HCT116 (cell line): ENCODE measurements around the gene ACTRT2. TPM values are rescaled to one million over a fixed set of nuclear protein-coding genes. Genes with fewer than 3 reads are reported as not detected.

Source experiments
- ATAC-seq: fragments of 200-7000 bp; cut with Tn5 transposase; 2 replicates; pipeline ENCODE4 v1.9.1; 2020; ENCODE audit warnings: mild to moderate bottlenecking, moderate library complexity
- BruUV-seq: library from RNA; stranded (reverse); fragments of 400-500 nt; replicated peaks from 2 replicates; lab custom pipeline; 2021; lab: Mats Ljungman, UMichigan
- CTCF ChIA-PET: fragments of 300-600 bp; sonication (Branson Sonifier 250); formaldehyde crosslinking; loops from one replicate; lab custom pipeline; 2021; ENCODE audit warnings: antibody characterized with exemption; lab: Charles Lee
- POLR2A ChIA-PET: fragments of 300-600, 350-600 bp; sonication (Branson Sonifier 250); formaldehyde crosslinking; loops from one replicate; lab custom pipeline; 2021; ENCODE audit warnings: antibody characterized with exemption; lab: Charles Lee
- RAD21 ChIA-PET, 2 experiments: fragments of 300-600 bp; sonication (Branson Sonifier 250); formaldehyde crosslinking; loops; one replicate each; lab custom pipeline; 2023; ENCODE audit warnings: low total read pairs in 2 of 2; ENCODE audit not compliant: uncharacterized antibody in 2 of 2, unreplicated experiment in 2 of 2, low non-redundant PET in 1 of 2; lab: Charles Lee
- DNase-seq: peaks from one replicate; pipeline ENCODE4 v3.0.0-alpha.2; 2010; ENCODE audit warnings: low read depth, low spot score
- H2AFZ ChIP-seq: fragments of 200-600 bp; shearing (Covaris generic), sonication (generic); 2 replicates; pipeline ENCODE4 v1.6.1; 2017; ENCODE audit warnings: low read depth, mixed run types, mixed read lengths, antibody characterized with exemption, low read length; ENCODE audit not compliant: poor library complexity, severe bottlenecking
- H3K27ac ChIP-seq: 2 replicates; pipeline ENCODE4 v1.5.1; 2012; ENCODE audit warnings: low read depth, low read length
- H3K27me3 ChIP-seq: fragments of 200-600 bp; sonication (generic); 2 replicates; pipeline ENCODE4 v1.6.1; 2016; ENCODE audit warnings: mixed run types, low read length, mixed read lengths; ENCODE audit not compliant: insufficient read depth
- H3K36me3 ChIP-seq, 2 experiments: fragments of 200-500 bp in 1 of 2; fragments of 200-600 bp in 1 of 2; sonication (Bioruptor generic) in 1 of 2; sonication (generic) in 1 of 2; 2 replicates each; pipeline versions ENCODE4 v1.5.1 to v1.6.1; 2014 to 2016; ENCODE audit warnings: low read length in 2 of 2, inconsistent platforms in 1 of 2, mixed read lengths in 1 of 2, mixed run types in 1 of 2; ENCODE audit not compliant: insufficient read depth in 2 of 2, control insufficient read depth in 1 of 2
- H3K4me1 ChIP-seq, 2 experiments: fragments of 200-600 bp in 1 of 2; sonication (generic) in 1 of 2; 2 replicates each; pipeline versions ENCODE4 v1.5.1 to v1.6.1; 2012 to 2017; ENCODE audit warnings: low read length in 2 of 2, inconsistent platforms in 1 of 2, mild to moderate bottlenecking in 1 of 2, mixed read lengths in 1 of 2, mixed run types in 1 of 2, moderate library complexity in 1 of 2; ENCODE audit not compliant: insufficient read depth in 2 of 2, control insufficient read depth in 1 of 2
- H3K4me2 ChIP-seq: fragments of 200-600 bp; sonication (generic); 2 replicates; pipeline ENCODE4 v1.6.1; 2017; ENCODE audit warnings: mixed run types, low read length, mixed read lengths
- H3K4me3 ChIP-seq, 2 experiments: fragments of 200-600 bp in 1 of 2; sonication (generic) in 1 of 2; replicated peaks in 1 of 2; 2 replicates each; pipeline ENCODE4 v1.5.1; 2011 to 2016; ENCODE audit warnings: low read length in 2 of 2, control low read depth in 1 of 2, low read depth in 1 of 2, mild to moderate bottlenecking in 1 of 2, mixed read lengths in 1 of 2, mixed run types in 1 of 2
- H3K79me2 ChIP-seq: fragments of 200-600 bp; sonication (generic); 2 replicates; pipeline ENCODE4 v1.6.1; 2017; ENCODE audit warnings: mild to moderate bottlenecking, mixed run types, low read length, moderate library complexity, mixed read lengths; ENCODE audit not compliant: insufficient read depth
- H3K9ac ChIP-seq: fragments of 200-600 bp; sonication (generic); 2 replicates; pipeline ENCODE4 v1.6.1; 2016; ENCODE audit warnings: low read length, mixed read lengths
- H3K9me2 ChIP-seq: fragments of 200-600 bp; sonication (generic), shearing (Covaris generic); 2 replicates; pipeline ENCODE4 v1.6.1; 2017; ENCODE audit warnings: mixed run types, mild to moderate bottlenecking, moderate library complexity; ENCODE audit not compliant: insufficient read depth
- H3K9me3 ChIP-seq, 2 experiments: fragments of 200-500 bp in 1 of 2; fragments of 200-600 bp in 1 of 2; sonication (Bioruptor generic) in 1 of 2; sonication (generic) in 1 of 2; 2 replicates each; pipeline ENCODE4 v1.6.1; 2014 to 2017; ENCODE audit warnings: low read length in 2 of 2, mixed read lengths in 2 of 2, inconsistent platforms in 1 of 2, low read depth in 1 of 2, mild to moderate bottlenecking in 1 of 2, mixed run types in 1 of 2, moderate library complexity in 1 of 2; ENCODE audit not compliant: control insufficient read depth in 1 of 2, insufficient read depth in 1 of 2
- H4K20me1 ChIP-seq: fragments of 200-600 bp; sonication (generic), shearing (Covaris generic); 2 replicates; pipeline ENCODE4 v1.6.1; 2017; ENCODE audit warnings: mixed run types, mild to moderate bottlenecking, moderate library complexity; ENCODE audit not compliant: insufficient read depth
- CBX3 ChIP-seq: IDR thresholded peaks from 2 replicates; pipeline ENCODE4 v1.6.1; 2012; ENCODE audit warnings: low read depth
- YY1 ChIP-seq: IDR thresholded peaks from 2 replicates; pipeline ENCODE4 v1.6.1; 2011; ENCODE audit warnings: low read length, low read depth, moderate library complexity, mild to moderate bottlenecking; ENCODE audit not compliant: insufficient replicate concordance; ENCODE audit errors: extremely low read depth
- ZNF274 ChIP-seq: fragments of 200-500 bp; sonication (Bioruptor generic); IDR thresholded peaks from 2 replicates; pipeline ENCODE4 v1.6.1; 2014; ENCODE audit warnings: mild to moderate bottlenecking, low read depth, low read length, inconsistent platforms
- intact Hi-C: fragments of 100-400 bp; cut with micrococcal nuclease; formaldehyde crosslinking; loops from 2 replicates; pipeline ENCODE4 v1.10.0; 2022
- total RNA-seq: library from RNA; stranded (reverse); gene quantifications from one replicate; pipeline ENCODE4 v1.2.1, GENCODE V29; 2021; ENCODE audit not compliant: unreplicated experiment
- TF ChIP-seq, protein P1 (sequence below): IDR thresholded peaks from 2 replicates; pipeline ENCODE4 v1.6.1; 2012
- TF ChIP-seq, protein P2 (sequence below): IDR thresholded peaks from 2 replicates; pipeline ENCODE4 v1.6.1; 2011; ENCODE audit warnings: mild to moderate bottlenecking, low read length, moderate library complexity; ENCODE audit not compliant: insufficient replicate concordance; ENCODE audit errors: extremely low read depth
- TF ChIP-seq, protein P3 (sequence below): IDR thresholded peaks from 2 replicates; pipeline ENCODE4 v1.6.1; 2012; ENCODE audit warnings: low read depth

Gene ACTRT2
- total RNA-seq, 1 experiment from 2014 or later: not detected

DNA sequence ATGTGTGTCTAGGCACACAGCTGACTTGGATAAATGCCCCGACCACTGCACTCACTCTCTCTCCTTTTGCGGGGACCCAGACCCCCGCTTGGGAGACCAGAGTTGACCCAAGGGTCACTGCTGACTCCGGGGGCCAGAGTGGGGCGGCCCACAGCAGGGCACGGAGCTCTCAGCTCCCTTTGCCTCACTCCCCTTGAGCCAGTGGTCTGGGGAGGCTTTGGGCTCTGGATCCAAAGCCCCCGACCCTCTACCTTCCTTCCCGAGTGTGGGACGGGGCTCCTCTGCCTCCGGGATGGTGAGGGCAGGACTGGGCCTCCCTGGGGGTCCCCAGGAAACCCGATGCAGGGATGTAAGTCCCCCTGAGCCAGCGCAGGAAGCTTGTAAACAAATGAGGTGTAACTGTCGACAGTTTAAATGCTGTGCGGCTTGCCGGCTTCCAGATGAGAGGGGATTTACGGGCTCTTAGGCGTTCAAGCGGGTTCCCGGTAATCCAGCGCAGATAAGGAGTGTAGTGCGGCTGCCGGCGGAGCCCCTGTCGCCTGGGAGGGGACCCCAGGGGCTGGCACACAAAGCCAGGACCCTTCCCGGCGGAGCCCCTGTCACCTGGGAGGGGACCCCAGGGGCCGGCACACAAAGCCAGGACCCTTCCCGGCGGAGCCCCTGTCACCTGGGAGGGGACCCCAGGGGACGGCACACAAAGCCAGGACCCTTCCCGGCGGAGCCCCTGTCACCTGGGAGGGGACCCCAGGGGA lies 7.4 kb downstream of the ACTRT2 start:
- Histone ChIP-seq H3K27ac (no peak overlapping the region), H3K4me3 (no peak overlapping the region), H3K27me3 (peaks cover 10% of the 10 kb centered on the region; the same call in 1 of the 2 replicates), H3K79me2 (no peaks in the 10 kb centered on the region), H3K4me2 (no peak overlapping the region), H2AFZ (no peak overlapping the region), H3K4me1 (no peaks in the 10 kb centered on the region), H3K9me2 (no peaks in the 10 kb centered on the region), H4K20me1 (no peaks in the 10 kb centered on the region), H3K9me3 (no peaks in the 10 kb centered on the region), H3K9ac (no peak overlapping the region)
- ChIA-PET POLR2A (no interaction called here), CTCF (no interaction called here)
- no peak for DNase-seq
- no peak for ATAC-seq
- TF ChIP-seq, protein P1, sequence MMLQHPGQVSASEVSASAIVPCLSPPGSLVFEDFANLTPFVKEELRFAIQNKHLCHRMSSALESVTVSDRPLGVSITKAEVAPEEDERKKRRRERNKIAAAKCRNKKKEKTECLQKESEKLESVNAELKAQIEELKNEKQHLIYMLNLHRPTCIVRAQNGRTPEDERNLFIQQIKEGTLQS: no peak
- TF ChIP-seq CBX3 (no peak), YY1 (no peak), ZNF274 (no peak)
- TF ChIP-seq, protein P2, sequence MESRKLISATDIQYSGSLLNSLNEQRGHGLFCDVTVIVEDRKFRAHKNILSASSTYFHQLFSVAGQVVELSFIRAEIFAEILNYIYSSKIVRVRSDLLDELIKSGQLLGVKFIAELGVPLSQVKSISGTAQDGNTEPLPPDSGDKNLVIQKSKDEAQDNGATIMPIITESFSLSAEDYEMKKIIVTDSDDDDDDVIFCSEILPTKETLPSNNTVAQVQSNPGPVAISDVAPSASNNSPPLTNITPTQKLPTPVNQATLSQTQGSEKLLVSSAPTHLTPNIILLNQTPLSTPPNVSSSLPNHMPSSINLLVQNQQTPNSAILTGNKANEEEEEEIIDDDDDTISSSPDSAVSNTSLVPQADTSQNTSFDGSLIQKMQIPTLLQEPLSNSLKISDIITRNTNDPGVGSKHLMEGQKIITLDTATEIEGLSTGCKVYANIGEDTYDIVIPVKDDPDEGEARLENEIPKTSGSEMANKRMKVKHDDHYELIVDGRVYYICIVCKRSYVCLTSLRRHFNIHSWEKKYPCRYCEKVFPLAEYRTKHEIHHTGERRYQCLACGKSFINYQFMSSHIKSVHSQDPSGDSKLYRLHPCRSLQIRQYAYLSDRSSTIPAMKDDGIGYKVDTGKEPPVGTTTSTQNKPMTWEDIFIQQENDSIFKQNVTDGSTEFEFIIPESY: no peak
- TF ChIP-seq, protein P3, sequence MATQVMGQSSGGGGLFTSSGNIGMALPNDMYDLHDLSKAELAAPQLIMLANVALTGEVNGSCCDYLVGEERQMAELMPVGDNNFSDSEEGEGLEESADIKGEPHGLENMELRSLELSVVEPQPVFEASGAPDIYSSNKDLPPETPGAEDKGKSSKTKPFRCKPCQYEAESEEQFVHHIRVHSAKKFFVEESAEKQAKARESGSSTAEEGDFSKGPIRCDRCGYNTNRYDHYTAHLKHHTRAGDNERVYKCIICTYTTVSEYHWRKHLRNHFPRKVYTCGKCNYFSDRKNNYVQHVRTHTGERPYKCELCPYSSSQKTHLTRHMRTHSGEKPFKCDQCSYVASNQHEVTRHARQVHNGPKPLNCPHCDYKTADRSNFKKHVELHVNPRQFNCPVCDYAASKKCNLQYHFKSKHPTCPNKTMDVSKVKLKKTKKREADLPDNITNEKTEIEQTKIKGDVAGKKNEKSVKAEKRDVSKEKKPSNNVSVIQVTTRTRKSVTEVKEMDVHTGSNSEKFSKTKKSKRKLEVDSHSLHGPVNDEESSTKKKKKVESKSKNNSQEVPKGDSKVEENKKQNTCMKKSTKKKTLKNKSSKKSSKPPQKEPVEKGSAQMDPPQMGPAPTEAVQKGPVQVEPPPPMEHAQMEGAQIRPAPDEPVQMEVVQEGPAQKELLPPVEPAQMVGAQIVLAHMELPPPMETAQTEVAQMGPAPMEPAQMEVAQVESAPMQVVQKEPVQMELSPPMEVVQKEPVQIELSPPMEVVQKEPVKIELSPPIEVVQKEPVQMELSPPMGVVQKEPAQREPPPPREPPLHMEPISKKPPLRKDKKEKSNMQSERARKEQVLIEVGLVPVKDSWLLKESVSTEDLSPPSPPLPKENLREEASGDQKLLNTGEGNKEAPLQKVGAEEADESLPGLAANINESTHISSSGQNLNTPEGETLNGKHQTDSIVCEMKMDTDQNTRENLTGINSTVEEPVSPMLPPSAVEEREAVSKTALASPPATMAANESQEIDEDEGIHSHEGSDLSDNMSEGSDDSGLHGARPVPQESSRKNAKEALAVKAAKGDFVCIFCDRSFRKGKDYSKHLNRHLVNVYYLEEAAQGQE: no peak
- TF ChIP-seq, all 23 proteins: peak for 0
- RAD21 ChIA-PET: no interaction called here
- no TSS peak for BruUV-seq
- no peaks in the 10 kb centered on the region for H3K36me3 ChIP-seq
- intact Hi-C loops: no loop called here
